Measurements from ENCODE around the gene SYNPR. TPM values are rescaled to one million over a fixed set of nuclear protein-coding genes. Genes with fewer than 3 reads are reported as not detected.
A peak's percentile ranks its signal among the peaks of the same experiment; 100 is the strongest.

Gene SYNPR
- total RNA-seq, 1 experiment from 2014 or later: 0.85 TPM

- TF ChIP-seq, protein P1, sequence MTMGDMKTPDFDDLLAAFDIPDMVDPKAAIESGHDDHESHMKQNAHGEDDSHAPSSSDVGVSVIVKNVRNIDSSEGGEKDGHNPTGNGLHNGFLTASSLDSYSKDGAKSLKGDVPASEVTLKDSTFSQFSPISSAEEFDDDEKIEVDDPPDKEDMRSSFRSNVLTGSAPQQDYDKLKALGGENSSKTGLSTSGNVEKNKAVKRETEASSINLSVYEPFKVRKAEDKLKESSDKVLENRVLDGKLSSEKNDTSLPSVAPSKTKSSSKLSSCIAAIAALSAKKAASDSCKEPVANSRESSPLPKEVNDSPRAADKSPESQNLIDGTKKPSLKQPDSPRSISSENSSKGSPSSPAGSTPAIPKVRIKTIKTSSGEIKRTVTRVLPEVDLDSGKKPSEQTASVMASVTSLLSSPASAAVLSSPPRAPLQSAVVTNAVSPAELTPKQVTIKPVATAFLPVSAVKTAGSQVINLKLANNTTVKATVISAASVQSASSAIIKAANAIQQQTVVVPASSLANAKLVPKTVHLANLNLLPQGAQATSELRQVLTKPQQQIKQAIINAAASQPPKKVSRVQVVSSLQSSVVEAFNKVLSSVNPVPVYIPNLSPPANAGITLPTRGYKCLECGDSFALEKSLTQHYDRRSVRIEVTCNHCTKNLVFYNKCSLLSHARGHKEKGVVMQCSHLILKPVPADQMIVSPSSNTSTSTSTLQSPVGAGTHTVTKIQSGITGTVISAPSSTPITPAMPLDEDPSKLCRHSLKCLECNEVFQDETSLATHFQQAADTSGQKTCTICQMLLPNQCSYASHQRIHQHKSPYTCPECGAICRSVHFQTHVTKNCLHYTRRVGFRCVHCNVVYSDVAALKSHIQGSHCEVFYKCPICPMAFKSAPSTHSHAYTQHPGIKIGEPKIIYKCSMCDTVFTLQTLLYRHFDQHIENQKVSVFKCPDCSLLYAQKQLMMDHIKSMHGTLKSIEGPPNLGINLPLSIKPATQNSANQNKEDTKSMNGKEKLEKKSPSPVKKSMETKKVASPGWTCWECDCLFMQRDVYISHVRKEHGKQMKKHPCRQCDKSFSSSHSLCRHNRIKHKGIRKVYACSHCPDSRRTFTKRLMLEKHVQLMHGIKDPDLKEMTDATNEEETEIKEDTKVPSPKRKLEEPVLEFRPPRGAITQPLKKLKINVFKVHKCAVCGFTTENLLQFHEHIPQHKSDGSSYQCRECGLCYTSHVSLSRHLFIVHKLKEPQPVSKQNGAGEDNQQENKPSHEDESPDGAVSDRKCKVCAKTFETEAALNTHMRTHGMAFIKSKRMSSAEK (CRISPR knock-in tag; IDR thresholded peaks at IDR 0.05; ENCODE audit: borderline replicate concordance): no peak
- TF ChIP-seq TP53 (CRISPR knock-in tag; IDR thresholded peaks at IDR 0.05): no peak
- TF ChIP-seq, protein P2, sequence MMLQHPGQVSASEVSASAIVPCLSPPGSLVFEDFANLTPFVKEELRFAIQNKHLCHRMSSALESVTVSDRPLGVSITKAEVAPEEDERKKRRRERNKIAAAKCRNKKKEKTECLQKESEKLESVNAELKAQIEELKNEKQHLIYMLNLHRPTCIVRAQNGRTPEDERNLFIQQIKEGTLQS (CRISPR knock-in tag; conservative IDR thresholded peaks at IDR 0.05): no peak
- TF ChIP-seq JUN (CRISPR knock-in tag; IDR thresholded peaks at IDR 0.05): no peak
- TF ChIP-seq SOX15 (CRISPR knock-in tag; IDR thresholded peaks at IDR 0.05): no peak
These were observed 127.8 kb downstream of the SYNPR start (continued) for GRCh38 chr3:63405882-63406281.

DNA sequence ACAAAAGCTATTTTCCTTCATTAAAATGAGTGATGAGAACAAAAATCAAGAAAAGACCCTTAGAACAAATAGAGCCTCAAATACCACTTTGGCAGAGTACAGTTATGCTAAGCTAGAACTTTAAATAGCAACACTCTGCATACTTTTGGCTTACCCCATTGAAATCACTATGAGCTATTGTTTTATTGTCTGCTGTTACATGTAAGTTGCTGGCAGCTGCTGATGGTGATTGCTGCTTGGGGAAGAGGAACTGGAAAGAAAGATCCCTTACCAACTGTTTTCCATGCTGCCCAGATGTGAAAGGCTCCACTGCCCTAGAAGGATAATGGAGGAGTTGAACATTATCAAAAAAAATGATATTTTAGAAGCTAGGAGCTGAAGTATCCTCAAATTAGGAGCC is 135.4 kb downstream of the SYNPR start:
- DNase-seq (ENCODE audit: low spot score) (no peak), ATAC-seq (peak; percentile 32; the same call in 1 of the 2 replicates)
- TF ChIP-seq RORB (CRISPR knock-in tag; IDR thresholded peaks at IDR 0.05) (no peak), ZNF317 (CRISPR knock-in tag; IDR thresholded peaks at IDR 0.05; ENCODE audit: borderline replicate concordance, low read depth) (0 out of 2 replicates have a peak, but pooled peaks have one; percentile 15), STAT6 (CRISPR knock-in tag; conservative IDR thresholded peaks at IDR 0.05; ENCODE audit: low read depth) (no peak), MXD4 (CRISPR knock-in tag; IDR thresholded peaks at IDR 0.05; ENCODE audit: borderline replicate concordance) (no peak)
- Mint-ChIP-seq H3K27me3 (ENCODE audit: low read depth) (no peaks in the 10 kb centered on the region), H3K4me3 (no peak overlapping the region), H3K36me3 (no peaks in the 10 kb centered on the region), H3K27ac (peak overlapping the region; percentile 92), H3K9me3 (peaks cover 4% of the 10 kb centered on the region), H3K4me1 (peaks cover 37% of the 10 kb centered on the region)
- ChIA-PET POLR2A (no interaction called here), CTCF (interaction anchor here (0.6 kb wide), 1 partner anchor 1049 kb away, joined by 4 read pairs; no protein-coding TSS in a partner anchor)

GRCh38 chr3:63414607-63415006 is 136.5 kb downstream of the SYNPR start:
- ChIA-PET POLR2A (no interaction called here), CTCF (no interaction called here)
- no peaks in the 10 kb centered on the region for H3K36me3 Mint-ChIP-seq
- no peak for DNase-seq (ENCODE audit: low spot score)
- H3K4me3 Mint-ChIP-seq: peak overlapping the region; percentile 39
- no peak for ATAC-seq
- peak overlapping the region; percentile 92 for H3K27ac Mint-ChIP-seq
- TF ChIP-seq TEAD4 (CRISPR knock-in tag; IDR thresholded peaks at IDR 0.05) (no peak), KAT7 (CRISPR knock-in tag; IDR thresholded peaks at IDR 0.05; ENCODE audit: borderline replicate concordance) (no peak), NFATC4 (CRISPR knock-in tag; IDR thresholded peaks at IDR 0.05) (no peak), ERG (CRISPR knock-in tag; IDR thresholded peaks at IDR 0.05) (no peak)
- TF ChIP-seq, protein P3, sequence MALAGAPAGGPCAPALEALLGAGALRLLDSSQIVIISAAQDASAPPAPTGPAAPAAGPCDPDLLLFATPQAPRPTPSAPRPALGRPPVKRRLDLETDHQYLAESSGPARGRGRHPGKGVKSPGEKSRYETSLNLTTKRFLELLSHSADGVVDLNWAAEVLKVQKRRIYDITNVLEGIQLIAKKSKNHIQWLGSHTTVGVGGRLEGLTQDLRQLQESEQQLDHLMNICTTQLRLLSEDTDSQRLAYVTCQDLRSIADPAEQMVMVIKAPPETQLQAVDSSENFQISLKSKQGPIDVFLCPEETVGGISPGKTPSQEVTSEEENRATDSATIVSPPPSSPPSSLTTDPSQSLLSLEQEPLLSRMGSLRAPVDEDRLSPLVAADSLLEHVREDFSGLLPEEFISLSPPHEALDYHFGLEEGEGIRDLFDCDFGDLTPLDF (CRISPR knock-in tag; IDR thresholded peaks at IDR 0.05): no peak
- TF ChIP-seq, protein P4, sequence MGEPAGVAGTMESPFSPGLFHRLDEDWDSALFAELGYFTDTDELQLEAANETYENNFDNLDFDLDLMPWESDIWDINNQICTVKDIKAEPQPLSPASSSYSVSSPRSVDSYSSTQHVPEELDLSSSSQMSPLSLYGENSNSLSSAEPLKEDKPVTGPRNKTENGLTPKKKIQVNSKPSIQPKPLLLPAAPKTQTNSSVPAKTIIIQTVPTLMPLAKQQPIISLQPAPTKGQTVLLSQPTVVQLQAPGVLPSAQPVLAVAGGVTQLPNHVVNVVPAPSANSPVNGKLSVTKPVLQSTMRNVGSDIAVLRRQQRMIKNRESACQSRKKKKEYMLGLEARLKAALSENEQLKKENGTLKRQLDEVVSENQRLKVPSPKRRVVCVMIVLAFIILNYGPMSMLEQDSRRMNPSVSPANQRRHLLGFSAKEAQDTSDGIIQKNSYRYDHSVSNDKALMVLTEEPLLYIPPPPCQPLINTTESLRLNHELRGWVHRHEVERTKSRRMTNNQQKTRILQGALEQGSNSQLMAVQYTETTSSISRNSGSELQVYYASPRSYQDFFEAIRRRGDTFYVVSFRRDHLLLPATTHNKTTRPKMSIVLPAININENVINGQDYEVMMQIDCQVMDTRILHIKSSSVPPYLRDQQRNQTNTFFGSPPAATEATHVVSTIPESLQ (CRISPR knock-in tag; IDR thresholded peaks at IDR 0.05): no peak
- TF ChIP-seq, protein P5, sequence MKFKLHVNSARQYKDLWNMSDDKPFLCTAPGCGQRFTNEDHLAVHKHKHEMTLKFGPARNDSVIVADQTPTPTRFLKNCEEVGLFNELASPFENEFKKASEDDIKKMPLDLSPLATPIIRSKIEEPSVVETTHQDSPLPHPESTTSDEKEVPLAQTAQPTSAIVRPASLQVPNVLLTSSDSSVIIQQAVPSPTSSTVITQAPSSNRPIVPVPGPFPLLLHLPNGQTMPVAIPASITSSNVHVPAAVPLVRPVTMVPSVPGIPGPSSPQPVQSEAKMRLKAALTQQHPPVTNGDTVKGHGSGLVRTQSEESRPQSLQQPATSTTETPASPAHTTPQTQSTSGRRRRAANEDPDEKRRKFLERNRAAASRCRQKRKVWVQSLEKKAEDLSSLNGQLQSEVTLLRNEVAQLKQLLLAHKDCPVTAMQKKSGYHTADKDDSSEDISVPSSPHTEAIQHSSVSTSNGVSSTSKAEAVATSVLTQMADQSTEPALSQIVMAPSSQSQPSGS (CRISPR knock-in tag; IDR thresholded peaks at IDR 0.05; ENCODE audit: borderline replicate concordance, low read depth): no peak
- TF ChIP-seq, protein P2 (CRISPR knock-in tag; conservative IDR thresholded peaks at IDR 0.05): no peak
- H3K9me3 Mint-ChIP-seq: no peaks in the 10 kb centered on the region
- H3K4me1 Mint-ChIP-seq: peaks cover 37% of the 10 kb centered on the region
- H3K27me3 Mint-ChIP-seq (ENCODE audit: low read depth): no peaks in the 10 kb centered on the region

Data from WTC11 (cell line).